ENCODE results near the gene MAN2A2.
"Not testable (repeated sequence)": the region's sequence is repeated elsewhere in the genome, so short reads cannot be mapped to it uniquely, and the experiment has no call there.

MAN2A2 gene

GRCh38 chr15:90922712-90923322, 19.7 kb downstream of the MAN2A2 start:
- not testable (repeated sequence) for FAIRE-seq

- no peak for FAIRE-seq
These were observed 21.3 kb downstream of the MAN2A2 start for GRCh38 chr15:90924375-90924774.

GRCh38 chr15:90926766-90927165, 23.7 kb downstream of the MAN2A2 start:
- FAIRE-seq: not testable (repeated sequence)

GRCh38 chr15:90928106-90928505, 25.0 kb downstream of the MAN2A2 start:
- not testable (repeated sequence) for FAIRE-seq

GRCh38 chr15:90929246-90930019, 26.3 kb downstream of the MAN2A2 start:
- FAIRE-seq: no peak

GRCh38 chr15:90930861-90931574, 27.9 kb downstream of the MAN2A2 start:
- no peak for FAIRE-seq

- no peak for FAIRE-seq
These were observed 28.4 kb downstream of the MAN2A2 start for GRCh38 chr15:90931575-90931827.

- FAIRE-seq: no peak
These were observed 28.9 kb downstream of the MAN2A2 start, which contains the start of gene HDDC3 for GRCh38 chr15:90931828-90932659. TSS of gene HDDC3 (minus strand) at chr15:90932549. CDS start at chr15:90932540, 9 bp downstream.

- FAIRE-seq: no peak
These were observed 29.5 kb downstream of the MAN2A2 start for GRCh38 chr15:90932660-90932991.

GRCh38 chr15:90933301-90933700, 30.2 kb downstream of the MAN2A2 start:
- FAIRE-seq: no peak

- FAIRE-seq: no peak
These were observed 31.3 kb downstream of the MAN2A2 start for GRCh38 chr15:90934256-90934948.

GRCh38 chr15:90934949-90935751, 32.0 kb downstream of the MAN2A2 start, which contains the start of gene UNC45A:
TSS of gene UNC45A (plus strand) at chr15:90935285. CDS start at chr15:90935325, 40 bp downstream.
- no peak for FAIRE-seq

- FAIRE-seq: no peak
These were observed 33.7 kb downstream of the MAN2A2 start for GRCh38 chr15:90936823-90937222.

- FAIRE-seq: no peak
These were observed 35.2 kb downstream of the MAN2A2 start for GRCh38 chr15:90938261-90938660.

- no peak for FAIRE-seq
These were observed 36.7 kb downstream of the MAN2A2 start for GRCh38 chr15:90939756-90940155.

- FAIRE-seq: no peak
These were observed 37.9 kb downstream of the MAN2A2 start for GRCh38 chr15:90941038-90941437.

- FAIRE-seq: no peak
These were observed 39.4 kb downstream of the MAN2A2 start for GRCh38 chr15:90942354-90943120.

GRCh38 chr15:90945091-90945490, 42.0 kb downstream of the MAN2A2 start:
- no peak for FAIRE-seq

GRCh38 chr15:90946538-90946937, 43.4 kb downstream of the MAN2A2 start:
- no peak for FAIRE-seq

GRCh38 chr15:90946941-90947576, 44.0 kb downstream of the MAN2A2 start:
- FAIRE-seq: no peak
